Measurements from ENCODE around the gene TP53I13.

TP53I13 gene

GRCh38 chr17:29567554-29568330 is 759 bp upstream of the TP53I13 start:
- peak; percentile 73 for DNase-seq

DNA sequence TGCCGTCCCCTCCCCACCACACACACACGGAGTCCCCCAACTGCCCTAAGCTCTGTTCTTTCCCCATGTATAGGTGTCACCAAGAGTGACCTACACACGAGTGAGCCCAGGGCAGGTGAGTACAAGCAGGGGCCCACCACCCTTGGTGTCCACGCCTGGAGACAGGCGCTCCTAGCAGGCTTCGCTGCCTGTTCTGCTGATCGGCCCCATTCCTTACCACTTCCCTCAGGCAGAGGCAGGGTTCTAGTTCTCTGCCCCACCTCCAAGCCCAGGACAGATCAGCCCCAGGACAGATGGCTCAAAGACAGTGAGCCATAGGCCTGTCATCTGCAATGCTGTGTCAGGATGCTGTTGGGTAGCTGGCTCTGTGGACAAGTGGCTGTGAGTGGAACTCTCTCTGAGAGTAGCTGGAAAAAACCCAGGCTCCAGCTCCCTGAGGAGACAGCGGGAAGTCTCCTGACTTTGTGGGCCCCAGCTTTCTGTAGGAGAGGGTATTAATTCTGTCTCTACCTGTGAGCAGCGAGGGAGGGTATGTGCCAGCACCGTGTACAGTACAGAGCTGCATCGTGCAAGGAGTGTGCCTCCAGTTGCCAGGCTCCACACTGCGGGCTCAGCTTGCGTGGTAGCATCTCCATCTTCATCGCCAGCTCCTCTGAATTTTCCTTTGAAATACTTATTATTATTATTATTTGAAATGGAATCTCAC is 897 bp downstream of the TP53I13 start:
- no peak for DNase-seq

GRCh38 chr17:29570521-29570920 is 2.0 kb downstream of the TP53I13 start:
- DNase-seq, result no peak

- no peak for DNase-seq
Measured at GRCh38 chr17:29571486-29571882, 3.0 kb downstream of the TP53I13 start.

DNA sequence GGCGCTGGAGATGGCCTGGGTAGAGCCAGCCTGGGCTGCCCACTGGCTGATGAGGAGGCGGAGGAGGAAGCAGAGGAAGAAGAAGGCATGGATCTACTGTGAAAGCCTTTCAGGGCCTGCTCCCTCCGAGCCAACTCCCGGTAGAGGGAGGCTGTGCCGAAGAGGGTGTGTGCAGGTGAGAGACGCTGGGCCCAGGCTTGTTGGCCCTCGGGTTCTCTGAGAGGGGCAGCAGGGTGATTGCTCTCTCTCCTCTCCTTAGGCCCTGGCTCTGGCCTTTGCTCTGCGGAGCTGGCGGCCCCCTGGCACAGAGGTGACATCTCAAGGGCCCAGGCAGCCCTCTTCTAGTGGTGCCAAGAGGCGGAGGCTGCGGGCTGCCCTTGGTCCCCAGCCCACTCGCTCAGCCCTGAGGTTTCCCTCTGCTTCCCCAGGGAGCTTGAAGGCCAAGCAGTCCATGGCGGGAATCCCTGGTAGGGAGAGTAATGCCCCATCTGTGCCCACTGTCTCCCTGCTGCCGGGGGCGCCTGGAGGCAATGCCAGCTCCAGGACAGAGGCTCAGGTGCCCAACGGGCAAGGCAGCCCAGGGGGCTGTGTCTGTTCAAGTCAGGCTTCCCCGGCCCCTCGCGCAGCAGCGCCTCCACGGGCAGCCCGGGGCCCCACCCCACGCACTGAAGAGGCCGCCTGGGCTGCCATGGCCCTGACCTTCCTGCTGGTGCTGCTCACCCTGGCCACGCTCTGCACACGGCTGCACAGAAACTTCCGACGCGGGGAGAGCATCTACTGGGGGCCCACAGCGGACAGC is 3.6 kb downstream of the TP53I13 start:
- no peak for DNase-seq

DNA sequence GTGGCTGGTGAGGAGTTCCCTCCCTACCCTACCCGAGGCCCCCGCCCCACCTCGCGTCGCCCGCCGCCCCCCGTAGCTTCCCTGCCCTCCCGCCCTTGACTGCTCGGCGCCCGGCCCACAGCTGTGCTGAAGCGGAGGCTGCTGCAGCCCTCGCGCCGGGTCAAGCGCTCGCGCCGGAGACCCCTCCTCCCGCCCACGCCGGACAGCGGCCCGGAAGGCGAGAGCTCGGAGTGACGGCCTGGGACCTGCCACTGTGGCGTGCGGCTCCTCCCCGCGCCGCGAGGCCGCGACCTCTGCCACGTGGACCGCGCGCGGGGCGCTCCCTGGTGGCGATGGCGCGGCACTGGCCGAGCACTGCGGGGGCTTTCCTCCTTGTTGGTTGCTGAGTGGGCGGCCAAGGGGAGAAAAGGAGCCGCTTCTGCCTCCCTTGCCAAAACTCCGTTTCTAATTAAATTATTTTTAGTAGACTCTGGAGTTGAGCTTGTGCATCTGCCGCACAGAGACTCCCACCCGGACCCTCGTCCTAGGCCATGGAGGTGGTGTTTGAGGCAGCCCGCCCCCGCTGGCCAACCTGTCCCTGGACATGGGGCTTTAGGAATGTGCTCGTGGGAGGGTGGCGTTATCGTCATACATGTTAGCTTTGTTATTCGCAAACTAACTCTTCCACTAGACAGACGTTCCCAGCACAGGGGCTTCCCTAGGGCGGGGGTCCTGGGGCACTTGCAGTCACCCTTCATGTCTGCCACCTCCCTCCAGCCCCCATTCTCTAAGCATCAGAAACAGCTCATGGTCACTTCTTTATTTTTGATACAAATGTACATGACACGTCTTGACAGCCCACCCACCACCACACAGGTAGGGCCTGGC is 4.4 kb downstream of the TP53I13 start:
- DNase-seq, result no peak

- no peak for DNase-seq
Measured at GRCh38 chr17:29573558-29573869, 5.0 kb downstream of the TP53I13 start.

DNA sequence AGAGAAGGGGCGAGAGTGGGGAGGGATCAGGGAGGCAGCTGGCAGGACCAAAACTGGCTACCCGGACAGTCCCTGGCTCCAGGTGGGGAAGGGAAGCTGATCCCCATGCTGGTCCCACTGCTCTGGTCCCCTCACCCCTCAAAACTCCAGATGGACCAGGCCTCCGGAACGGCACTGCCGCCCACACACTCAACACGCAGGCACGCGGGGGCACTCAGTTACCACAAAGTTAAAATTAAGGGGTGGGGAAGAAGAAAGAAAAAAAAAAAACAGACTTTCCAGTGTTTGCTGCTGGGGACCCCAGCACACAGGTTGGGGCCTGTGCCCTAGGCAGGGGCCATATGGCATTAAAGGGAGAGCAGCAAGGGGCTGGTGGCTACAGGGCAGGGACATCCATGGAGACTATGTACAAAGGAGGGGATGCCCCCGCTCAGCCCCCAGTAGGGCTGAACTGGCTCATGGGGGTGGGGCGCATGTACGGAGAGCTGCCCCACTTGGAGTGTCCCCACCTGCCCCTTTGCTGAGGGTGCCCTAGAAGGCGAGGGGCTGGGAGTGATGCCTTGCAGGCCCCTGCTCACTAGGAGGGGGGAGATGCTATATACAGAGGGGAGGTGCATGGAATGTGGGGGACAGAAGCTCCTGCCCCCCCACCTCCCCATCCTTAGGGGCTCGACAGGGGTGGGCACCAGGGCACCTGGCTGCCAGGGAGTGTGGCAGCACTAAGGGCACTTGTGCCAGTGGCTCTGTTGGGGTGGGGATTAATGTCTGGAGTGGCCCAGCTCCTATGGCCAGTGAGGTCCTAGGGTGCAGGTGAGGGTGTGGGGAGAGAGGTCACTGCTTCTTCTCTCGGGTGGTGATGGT is 5.6 kb downstream of the TP53I13 start:
- DNase-seq, result no peak

DNA sequence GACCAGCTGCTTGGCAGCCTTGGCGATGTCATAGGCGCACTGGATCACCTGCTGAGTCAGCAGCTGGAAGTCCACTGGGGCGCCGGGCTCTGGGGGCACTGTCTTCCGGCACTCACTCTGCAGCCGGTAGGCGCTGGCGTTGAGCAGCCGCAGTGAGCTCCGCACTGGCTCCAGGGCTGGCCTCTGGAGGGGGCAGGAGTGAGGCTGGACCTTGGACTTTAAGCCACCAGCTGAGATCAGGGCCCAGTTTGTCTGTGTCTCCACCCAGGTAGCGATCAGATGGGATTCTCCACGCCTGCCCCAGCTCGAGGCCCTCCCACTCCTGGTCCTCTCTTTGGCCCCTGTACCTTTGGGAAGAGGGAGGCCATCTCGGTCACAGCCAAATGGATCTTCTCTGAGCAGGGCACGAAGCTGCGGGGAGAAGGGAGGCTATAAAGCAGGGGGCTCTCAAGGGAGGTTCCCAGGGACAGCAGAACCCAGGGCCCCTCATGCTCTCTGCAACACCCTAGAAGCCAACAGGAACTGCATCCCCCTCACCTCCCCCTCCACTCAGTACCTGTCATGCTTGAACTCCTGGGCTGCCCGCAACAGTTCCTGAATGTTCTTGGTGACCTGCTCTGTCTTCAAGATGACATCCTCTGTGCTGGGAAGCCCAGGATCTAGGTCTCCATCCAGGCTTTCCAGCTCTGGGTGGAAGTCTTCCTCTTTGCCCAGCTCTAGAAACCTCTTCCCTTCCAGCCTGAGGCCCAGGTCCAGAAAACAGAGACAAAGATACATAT is 6.4 kb downstream of the TP53I13 start:
- DNase-seq, result no peak

DNA sequence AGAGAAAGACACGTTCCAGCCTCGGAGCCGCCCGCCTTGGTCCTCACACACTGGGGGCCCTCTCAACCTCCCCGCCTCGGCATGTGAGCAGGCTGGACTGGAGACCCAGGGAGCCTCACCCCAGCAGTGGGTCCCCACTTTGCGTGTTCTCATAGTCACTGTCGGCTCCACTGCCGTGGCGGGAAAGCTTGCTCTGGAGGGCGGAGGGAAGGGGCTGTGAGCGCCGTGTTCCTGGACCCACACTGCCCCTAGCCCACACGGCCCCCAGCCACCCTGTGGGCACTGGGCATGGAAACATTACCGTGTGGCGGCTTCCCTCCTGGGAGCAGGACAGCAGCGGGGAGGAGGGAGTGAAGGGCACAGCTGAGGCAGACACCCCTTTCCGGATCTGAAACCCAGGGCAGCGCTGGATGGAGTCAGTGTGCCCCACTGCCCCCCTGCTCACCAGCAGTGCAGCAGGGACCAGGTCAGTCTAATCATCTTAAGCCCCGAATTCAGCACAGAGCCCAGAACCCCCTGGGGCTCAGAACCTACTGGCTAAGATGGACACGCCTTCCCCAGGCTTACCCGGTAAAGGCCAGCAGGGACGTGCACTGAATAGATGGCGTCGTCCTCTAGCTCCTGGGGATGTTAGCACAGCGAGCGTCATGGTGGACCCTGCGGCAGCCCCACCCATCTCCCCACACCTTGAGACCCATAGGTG is 7.2 kb downstream of the TP53I13 start:
- no peak for DNase-seq

DNA sequence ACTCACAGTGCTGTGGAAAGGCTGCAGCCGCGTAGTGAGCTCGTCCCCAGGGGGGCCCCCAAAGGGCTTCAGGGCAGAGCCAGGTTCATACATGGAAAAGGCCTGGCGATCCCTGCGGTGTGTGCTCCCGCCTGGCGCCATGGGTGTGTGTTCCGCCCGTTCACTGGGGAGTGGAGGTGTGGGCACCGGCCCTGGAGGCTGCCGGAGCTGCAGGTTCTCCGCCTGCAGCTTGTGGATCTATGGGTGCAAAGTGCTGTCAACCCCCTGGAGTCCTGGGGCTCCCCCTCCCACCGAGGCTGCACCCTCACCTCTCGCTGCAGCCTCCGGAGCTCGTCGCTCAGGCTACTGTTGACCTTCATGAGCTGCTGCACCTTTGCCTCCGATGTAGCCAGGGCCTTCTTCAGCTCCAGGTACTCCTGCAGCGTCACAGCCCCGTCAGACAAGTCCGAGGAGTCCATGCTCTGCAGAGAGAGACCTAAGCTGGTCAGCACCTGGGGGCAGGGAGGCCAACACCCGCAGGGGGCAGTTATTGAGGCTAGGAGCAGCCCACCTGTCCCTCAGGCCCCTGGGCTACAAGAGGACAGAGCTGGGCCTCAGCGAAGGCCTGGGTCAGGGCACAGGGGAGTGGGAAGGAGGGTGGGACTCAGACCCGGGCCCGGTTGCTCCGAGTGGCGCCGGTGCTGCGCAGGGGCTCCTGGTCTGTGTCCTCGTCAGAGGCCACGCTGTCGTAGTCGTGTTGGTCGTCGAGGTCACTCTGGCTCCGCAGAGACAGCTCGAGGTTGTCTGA is 7.9 kb downstream of the TP53I13 start:
- no peak for DNase-seq

DNA sequence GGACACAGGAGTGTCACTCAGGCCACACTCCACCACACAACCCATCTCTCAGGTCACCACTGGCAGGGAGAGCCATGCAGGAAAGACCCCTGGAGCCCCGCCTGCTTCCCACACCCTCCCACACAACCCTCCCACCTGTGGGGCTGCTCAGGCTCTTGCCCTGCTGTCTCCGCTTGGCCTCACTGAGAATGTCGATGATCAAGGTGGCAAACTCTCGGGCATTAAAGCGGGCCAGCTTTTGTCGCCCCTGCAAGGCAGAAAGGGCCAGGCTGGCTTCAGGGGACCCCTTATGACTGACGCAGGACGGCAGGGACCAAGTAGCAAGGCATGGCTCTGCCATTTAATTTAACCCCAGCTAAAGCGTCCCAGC is 8.5 kb downstream of the TP53I13 start:
- no peak for DNase-seq

- DNase-seq, result no peak
Measured at GRCh38 chr17:29577385-29578211, 9.1 kb downstream of the TP53I13 start.

DNA sequence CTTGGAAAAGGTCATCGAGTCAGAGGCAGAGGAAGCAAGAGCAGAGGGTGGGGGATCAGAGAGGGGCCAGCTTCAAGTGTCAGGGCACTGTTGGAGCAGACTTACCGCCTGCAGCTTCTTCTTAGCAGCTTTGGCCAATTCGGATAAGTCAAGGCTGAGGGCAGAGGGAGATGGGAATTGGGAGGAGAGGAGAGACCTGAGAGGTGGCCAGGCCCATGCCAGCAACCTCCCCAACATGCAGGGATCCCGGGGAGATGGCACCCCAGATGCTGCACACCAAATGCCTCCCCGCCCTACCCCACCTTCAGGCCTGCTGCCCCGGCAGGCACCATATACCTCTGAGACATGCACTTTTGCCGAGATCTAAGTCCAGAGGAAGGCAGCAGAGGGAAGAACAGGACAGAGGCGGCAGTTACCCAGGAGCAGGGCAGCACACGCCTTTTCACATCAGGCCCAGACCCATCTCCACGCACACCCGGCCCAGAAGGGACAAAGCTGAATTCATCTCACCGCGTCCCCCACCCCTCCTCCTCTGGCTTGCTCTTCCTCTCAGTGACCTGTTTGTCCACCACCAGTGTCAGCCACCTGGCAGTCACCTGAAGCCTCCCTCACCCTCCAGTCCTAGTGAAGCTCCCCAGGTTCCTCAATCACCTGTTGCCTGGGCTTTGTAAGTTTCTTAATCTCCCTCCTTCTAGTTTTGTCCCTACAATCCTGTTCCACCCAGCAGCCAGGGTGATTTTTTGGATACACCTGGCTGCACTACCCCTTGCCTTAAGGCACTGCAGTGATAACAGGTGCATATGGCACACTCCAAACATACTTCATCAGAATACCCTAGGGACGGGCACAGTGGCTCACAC is 10.4 kb downstream of the TP53I13 start:
- DNase-seq, result no peak

DNA sequence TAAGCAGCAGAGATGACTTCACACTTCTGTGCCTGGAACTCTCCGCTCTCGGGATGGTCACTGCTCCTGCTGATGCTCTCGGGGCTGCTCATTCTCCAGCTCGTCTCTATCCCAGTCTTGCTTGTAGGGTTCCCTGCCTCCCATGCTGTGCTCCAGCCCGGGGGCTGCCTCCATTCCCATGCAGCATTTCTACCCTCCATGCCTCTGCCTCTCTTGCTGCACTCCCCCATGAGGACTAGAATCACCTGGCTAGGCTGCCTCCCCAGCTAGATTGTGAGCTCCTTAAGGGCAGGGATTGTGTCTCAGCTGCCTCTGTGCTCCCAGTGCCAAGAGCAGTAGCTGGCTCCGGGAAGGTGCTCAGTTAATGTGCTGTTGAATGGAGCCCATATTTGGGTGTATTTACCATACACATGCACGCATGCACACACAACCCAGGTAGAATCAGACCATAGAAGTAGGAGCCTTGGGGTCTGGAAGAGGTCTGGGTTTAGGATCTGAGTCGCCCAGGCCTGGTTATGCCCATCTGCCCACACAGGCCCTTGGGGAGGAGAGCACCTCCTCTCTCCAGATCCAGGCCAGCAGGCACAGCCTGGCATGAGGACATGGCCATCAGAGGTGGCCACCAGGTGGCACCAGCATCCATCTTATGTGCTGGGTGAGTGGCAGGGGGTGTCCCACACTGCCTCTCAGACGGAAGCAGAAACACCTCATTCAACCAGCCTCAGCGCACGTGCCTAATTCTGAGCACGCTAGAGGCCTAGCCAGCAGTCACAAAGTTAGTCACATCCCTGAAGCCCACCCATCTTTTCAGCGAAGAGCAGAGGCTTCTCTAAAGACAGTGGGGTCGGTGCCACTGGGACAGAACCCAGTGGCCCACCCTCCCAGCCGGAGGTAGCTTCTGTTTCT is 11.6 kb downstream of the TP53I13 start:
- peak; percentile 74 to 77 for DNase-seq

- DNase-seq, result no peak
Measured at GRCh38 chr17:29581583-29582253, 13.2 kb downstream of the TP53I13 start.
